Activated CD8-positive, alpha-beta memory T cell treated with anti-CD3 and anti-CD28 coated beads, Interleukin-2, amount 10 ng/mL, durations not matched to agents 7 days and 5 days (primary cell): ENCODE measurements around the gene PTX4. TPM values are rescaled to one million over a fixed set of nuclear protein-coding genes. Genes with fewer than 3 reads are reported as not detected.
A peak's percentile ranks its signal among the peaks of the same experiment; 100 is the strongest.

Experiments used
- ATAC-seq: fragments of 150-1000 bp; cut with Tn5 transposase; one replicate; pipeline ENCODE4 v1.10.0; 2021; ENCODE audit warnings: moderate library complexity
- CTCF ChIA-PET: fragments of 350-600 bp; sonication (Branson Sonifier 250); formaldehyde crosslinking; loops from one replicate; lab custom pipeline; 2021; ENCODE audit warnings: antibody characterized with exemption; lab: Charles Lee
- DNase-seq: peaks from one replicate; pipeline ENCODE4 v3.0.0-alpha.2; 2020
- H3K27ac Mint-ChIP-seq: one replicate; pipeline ENCODE4 v1.8.0; 2021; ENCODE audit warnings: mild to moderate bottlenecking, mixed read lengths
- H3K27me3 Mint-ChIP-seq: one replicate; pipeline ENCODE4 v1.8.0; 2021; ENCODE audit warnings: mixed read lengths
- H3K36me3 Mint-ChIP-seq: one replicate; pipeline ENCODE4 v1.8.0; 2021; ENCODE audit warnings: mild to moderate bottlenecking, mixed read lengths
- H3K4me1 Mint-ChIP-seq: one replicate; pipeline ENCODE4 v1.8.0; 2021; ENCODE audit warnings: mixed read lengths
- H3K4me3 Mint-ChIP-seq: one replicate; pipeline ENCODE4 v1.8.0; 2021; ENCODE audit warnings: mild to moderate bottlenecking, moderate library complexity, mixed read lengths
- H3K9me3 Mint-ChIP-seq: one replicate; pipeline ENCODE4 v1.8.0; 2022; ENCODE audit warnings: low read depth, mixed read lengths
- total RNA-seq, 2 experiments: library from RNA; stranded (reverse); gene quantifications; one replicate each; pipeline ENCODE4 v1.2.3, GENCODE V29; 2021

Gene PTX4
- total RNA-seq, 2 experiments from 2014 or later, result not detected

GRCh38 chr16:1464894-1465566, 23.7 kb downstream of the PTX4 start:
- no peaks in the 10 kb centered on the region for H3K4me1 Mint-ChIP-seq
- H3K9me3 Mint-ChIP-seq, result no peaks in the 10 kb centered on the region
- DNase-seq (no peak), ATAC-seq (no peak)
- no peak overlapping the region for H3K4me3 Mint-ChIP-seq
- no peaks in the 10 kb centered on the region for H3K27me3 Mint-ChIP-seq
- CTCF ChIA-PET, result interaction anchor here (1.1 kb wide), 1 partner anchor 52 kb away, joined by 3 read pairs; no protein-coding TSS in a partner anchor
- H3K27ac Mint-ChIP-seq, result no peak overlapping the region
- H3K36me3 Mint-ChIP-seq, result peaks cover 2% of the 10 kb centered on the region

- DNase-seq (no peak), ATAC-seq (no peak)
- H3K4me3 Mint-ChIP-seq, result no peak overlapping the region
- H3K27ac Mint-ChIP-seq, result no peak overlapping the region
- H3K36me3 Mint-ChIP-seq, result peaks cover 2% of the 10 kb centered on the region
- H3K27me3 Mint-ChIP-seq, result no peaks in the 10 kb centered on the region
- no peaks in the 10 kb centered on the region for H3K9me3 Mint-ChIP-seq
- CTCF ChIA-PET, result interaction anchor here (1.1 to 1.5 kb wide), 2 partner anchors 51 to 101 kb away, joined by 3 read pairs; no protein-coding TSS in a partner anchor
- no peaks in the 10 kb centered on the region for H3K4me1 Mint-ChIP-seq
These were observed 24.4 kb downstream of the PTX4 start for GRCh38 chr16:1464196-1464893.

- H3K36me3 Mint-ChIP-seq, result peaks cover 2% of the 10 kb centered on the region
- H3K4me3 Mint-ChIP-seq, result no peak overlapping the region
- H3K9me3 Mint-ChIP-seq, result no peaks in the 10 kb centered on the region
- ATAC-seq (no peak), DNase-seq (no peak)
- H3K27me3 Mint-ChIP-seq, result no peaks in the 10 kb centered on the region
- peaks cover 7% of the 10 kb centered on the region for H3K4me1 Mint-ChIP-seq
- CTCF ChIA-PET, result no interaction called here
- no peak overlapping the region for H3K27ac Mint-ChIP-seq
These were observed 27.6 kb downstream of the PTX4 start for GRCh38 chr16:1461146-1461545.

GRCh38 chr16:1460602-1461138, 28.1 kb downstream of the PTX4 start:
- Mint-ChIP-seq H3K9me3 (no peaks in the 10 kb centered on the region), H3K4me3 (no peak overlapping the region), H3K36me3 (peaks cover 2% of the 10 kb centered on the region), H3K4me1 (peaks cover 7% of the 10 kb centered on the region), H3K27me3 (no peaks in the 10 kb centered on the region), H3K27ac (no peak overlapping the region)
- CTCF ChIA-PET, result no interaction called here
- ATAC-seq, result no peak
- DNase-seq, result no peak

- peaks cover 7% of the 10 kb centered on the region for H3K4me1 Mint-ChIP-seq
- H3K4me3 Mint-ChIP-seq, result no peak overlapping the region
These were observed 28.8 kb downstream of the PTX4 start for GRCh38 chr16:1459967-1460366.

GRCh38 chr16:1458977-1459341, 29.8 kb downstream of the PTX4 start:
- CTCF ChIA-PET, result no interaction called here
- Mint-ChIP-seq H3K4me1 (peaks cover 11% of the 10 kb centered on the region), H3K27ac (no peak overlapping the region), H3K9me3 (no peaks in the 10 kb centered on the region), H3K27me3 (no peaks in the 10 kb centered on the region), H3K4me3 (no peak overlapping the region), H3K36me3 (peaks cover 2% of the 10 kb centered on the region)
- DNase-seq (no peak), ATAC-seq (no peak)

More at GRCh38 chr16:1459967-1460366, 28.8 kb downstream of the PTX4 start:
- DNase-seq (no peak), ATAC-seq (no peak)
- H3K27me3 Mint-ChIP-seq, result no peaks in the 10 kb centered on the region
- no peaks in the 10 kb centered on the region for H3K9me3 Mint-ChIP-seq
- no peak overlapping the region for H3K27ac Mint-ChIP-seq
- CTCF ChIA-PET, result no interaction called here
- H3K36me3 Mint-ChIP-seq, result peaks cover 2% of the 10 kb centered on the region

GRCh38 chr16:1458336-1458976, 30.3 kb downstream of the PTX4 start:
- ATAC-seq (no peak), DNase-seq (no peak)
- Mint-ChIP-seq H3K4me1 (peaks cover 16% of the 10 kb centered on the region), H3K9me3 (no peaks in the 10 kb centered on the region), H3K4me3 (no peak overlapping the region), H3K27ac (no peak overlapping the region), H3K36me3 (peaks cover 2% of the 10 kb centered on the region), H3K27me3 (no peaks in the 10 kb centered on the region)
- CTCF ChIA-PET, result no interaction called here

GRCh38 chr16:1457489-1458245, 31.1 kb downstream of the PTX4 start:
- Mint-ChIP-seq H3K27ac (no peak overlapping the region), H3K4me1 (peaks cover 17% of the 10 kb centered on the region), H3K4me3 (no peak overlapping the region), H3K27me3 (no peaks in the 10 kb centered on the region), H3K9me3 (no peaks in the 10 kb centered on the region), H3K36me3 (peaks cover 2% of the 10 kb centered on the region)
- no peak for ATAC-seq
- DNase-seq, result no peak
- CTCF ChIA-PET, result no interaction called here

GRCh38 chr16:1456951-1457350, 31.8 kb downstream of the PTX4 start:
- H3K9me3 Mint-ChIP-seq, result no peaks in the 10 kb centered on the region
- ATAC-seq (no peak), DNase-seq (no peak)
- no peaks in the 10 kb centered on the region for H3K27me3 Mint-ChIP-seq
- H3K4me1 Mint-ChIP-seq, result peaks cover 17% of the 10 kb centered on the region
- H3K36me3 Mint-ChIP-seq, result peaks cover 2% of the 10 kb centered on the region
- H3K4me3 Mint-ChIP-seq, result no peak overlapping the region
- CTCF ChIA-PET, result no interaction called here
- H3K27ac Mint-ChIP-seq, result no peak overlapping the region

GRCh38 chr16:1455190-1456171, 33.3 kb downstream of the PTX4 start:
- CTCF ChIA-PET, result no interaction called here
- Mint-ChIP-seq H3K4me1 (peaks cover 17% of the 10 kb centered on the region), H3K27ac (no peak overlapping the region), H3K27me3 (no peaks in the 10 kb centered on the region), H3K4me3 (no peak overlapping the region), H3K36me3 (no peaks in the 10 kb centered on the region), H3K9me3 (no peaks in the 10 kb centered on the region)
- ATAC-seq (no peak), DNase-seq (no peak)

- DNase-seq, result no peak
- no peak overlapping the region for H3K4me3 Mint-ChIP-seq
- no peaks in the 10 kb centered on the region for H3K36me3 Mint-ChIP-seq
- CTCF ChIA-PET, result no interaction called here
- no peak overlapping the region for H3K27ac Mint-ChIP-seq
- no peaks in the 10 kb centered on the region for H3K9me3 Mint-ChIP-seq
- H3K4me1 Mint-ChIP-seq, result peaks cover 17% of the 10 kb centered on the region
- no peak for ATAC-seq
- H3K27me3 Mint-ChIP-seq, result no peaks in the 10 kb centered on the region
These were observed 34.2 kb downstream of the PTX4 start for GRCh38 chr16:1454561-1454960.

GRCh38 chr16:1453316-1453715, 35.4 kb downstream of the PTX4 start:
- Mint-ChIP-seq H3K27ac (peak overlapping the region; percentile 70), H3K4me1 (peaks cover 12% of the 10 kb centered on the region), H3K36me3 (no peaks in the 10 kb centered on the region), H3K4me3 (no peak overlapping the region), H3K27me3 (no peaks in the 10 kb centered on the region), H3K9me3 (no peaks in the 10 kb centered on the region)
- peak; percentile 13 for ATAC-seq
- no peak for DNase-seq
- CTCF ChIA-PET, result no interaction called here
